Measurements from ENCODE around the gene FLT4. TPM values are rescaled to one million over a fixed set of nuclear protein-coding genes. Genes with fewer than 3 reads are reported as not detected.
A peak's percentile ranks its signal among the peaks of the same experiment; 100 is the strongest.

Gene FLT4
- total and polyA plus RNA-seq, 4 donors: 0.13 to 22.1 (median 7.6) TPM

DNA sequence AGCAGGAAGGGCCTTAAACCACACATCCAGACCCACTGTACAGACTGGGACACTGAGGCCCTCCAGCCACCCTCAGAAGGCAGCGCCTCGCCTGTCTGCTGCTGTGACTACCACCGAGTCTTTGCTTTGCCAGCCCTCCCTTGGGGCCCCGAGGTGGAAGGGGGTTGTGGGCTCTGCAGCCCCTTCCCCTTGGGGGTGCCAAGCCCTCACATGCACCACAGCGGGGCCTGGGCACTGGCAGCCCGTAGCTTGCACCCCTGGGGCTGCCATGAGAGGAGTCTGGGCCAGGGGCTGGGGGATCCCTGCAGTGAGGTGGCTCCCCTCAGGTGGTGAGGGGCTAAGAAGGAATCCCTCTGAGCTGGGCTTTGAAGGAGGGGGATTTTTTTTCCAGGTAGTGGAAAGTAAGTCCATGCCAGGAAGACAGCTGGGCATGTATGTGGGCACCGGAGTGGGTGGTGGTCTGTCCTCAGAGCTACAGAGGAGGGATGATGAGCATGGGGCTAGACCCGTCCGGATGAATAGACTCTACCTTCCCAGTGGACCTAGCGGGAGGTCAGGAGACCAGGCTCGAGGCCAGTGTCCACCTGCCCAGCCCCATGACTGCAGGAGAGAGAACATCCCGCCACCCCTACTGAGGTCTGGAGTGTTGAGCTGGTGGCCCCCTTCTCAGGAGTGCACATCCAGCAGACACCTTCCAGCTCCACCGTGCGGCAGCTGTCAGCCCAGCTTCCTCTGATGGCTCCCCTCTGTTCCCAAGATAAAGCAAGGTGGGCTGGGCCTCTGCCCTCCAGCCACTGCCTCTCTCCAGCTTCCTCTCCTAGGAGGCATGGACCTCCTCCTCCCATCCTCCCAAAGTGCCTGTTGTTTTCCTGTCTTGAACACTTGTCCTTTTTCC, 15.9 kb downstream of the FLT4 start:
- DNase-seq: peak; percentile 26 to 62
- peak; percentile 11 for ATAC-seq (ENCODE audit: low FRiP score)
- Histone ChIP-seq H3K4me3 (ENCODE audit: low read length in 2 of 2) (no peak overlapping the region), H3K27ac (ENCODE audit: low read depth in 1 of 2, low read length in 2 of 2) (no peak overlapping the region), H3K36me3 (ENCODE audit: control insufficient read depth in 1 of 2, insufficient read depth in 2 of 2, low read length in 1 of 2) (no peaks in the 10 kb centered on the region), H3K4me1 (ENCODE audit: control insufficient read depth in 1 of 2, insufficient read depth in 2 of 2, low read length in 2 of 2) (no peaks in the 10 kb centered on the region), H3K27me3 (ENCODE audit: control insufficient read depth in 1 of 2, insufficient read depth in 2 of 2, low read length in 1 of 2) (no peaks in the 10 kb centered on the region), H3K9me3 (ENCODE audit: control insufficient read depth, low read length) (no peaks in the 10 kb centered on the region)
- WGBS, 2 donors: 76 to 79% methylated on average over 14 of the region's 14 CpGs
- intact Hi-C loops (cut with DNase I): no loop called here

DNA sequence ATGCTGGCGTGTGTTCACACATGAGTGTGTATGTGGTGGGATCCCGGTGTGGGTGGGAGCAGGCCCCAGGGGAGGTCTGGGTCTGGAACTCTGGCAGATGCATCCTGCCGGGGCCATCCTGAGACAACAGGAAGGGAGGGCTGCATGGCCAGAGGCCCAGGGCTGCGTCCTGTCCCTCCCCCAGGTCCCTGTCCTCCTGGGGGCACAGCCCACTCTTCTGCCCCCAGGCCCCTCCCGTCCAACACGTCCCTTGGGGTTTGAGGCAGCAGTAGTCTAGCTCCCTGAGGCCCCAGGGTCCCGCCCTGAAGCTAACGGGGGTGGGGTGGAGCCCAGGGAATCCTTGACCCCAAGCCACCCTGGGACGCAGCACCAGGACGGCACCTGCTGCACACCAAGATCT, 16.6 kb downstream of the FLT4 start:
- H3K27me3 ChIP-seq (ENCODE audit: control insufficient read depth in 1 of 2, insufficient read depth in 2 of 2, low read length in 1 of 2): no peaks in the 10 kb centered on the region
- no peaks in the 10 kb centered on the region for H3K9me3 ChIP-seq (ENCODE audit: control insufficient read depth, low read length)
- WGBS, 2 donors: 78 to 81% methylated on average over 8 to 10 of the region's 10 CpGs
- intact Hi-C loops (cut with DNase I): no loop called here
- H3K4me3 ChIP-seq (ENCODE audit: low read length in 2 of 2): no peak overlapping the region
- ATAC-seq (ENCODE audit: low FRiP score): peak; percentile 5
- H3K27ac ChIP-seq (ENCODE audit: low read depth in 1 of 2, low read length in 2 of 2): no peak overlapping the region
- no peaks in the 10 kb centered on the region for H3K4me1 ChIP-seq (ENCODE audit: control insufficient read depth in 1 of 2, insufficient read depth in 2 of 2, low read length in 2 of 2)
- peak in 1 of 2 donors; percentile 28 for DNase-seq
- H3K36me3 ChIP-seq (ENCODE audit: control insufficient read depth in 1 of 2, insufficient read depth in 2 of 2, low read length in 1 of 2): no peaks in the 10 kb centered on the region

DNA sequence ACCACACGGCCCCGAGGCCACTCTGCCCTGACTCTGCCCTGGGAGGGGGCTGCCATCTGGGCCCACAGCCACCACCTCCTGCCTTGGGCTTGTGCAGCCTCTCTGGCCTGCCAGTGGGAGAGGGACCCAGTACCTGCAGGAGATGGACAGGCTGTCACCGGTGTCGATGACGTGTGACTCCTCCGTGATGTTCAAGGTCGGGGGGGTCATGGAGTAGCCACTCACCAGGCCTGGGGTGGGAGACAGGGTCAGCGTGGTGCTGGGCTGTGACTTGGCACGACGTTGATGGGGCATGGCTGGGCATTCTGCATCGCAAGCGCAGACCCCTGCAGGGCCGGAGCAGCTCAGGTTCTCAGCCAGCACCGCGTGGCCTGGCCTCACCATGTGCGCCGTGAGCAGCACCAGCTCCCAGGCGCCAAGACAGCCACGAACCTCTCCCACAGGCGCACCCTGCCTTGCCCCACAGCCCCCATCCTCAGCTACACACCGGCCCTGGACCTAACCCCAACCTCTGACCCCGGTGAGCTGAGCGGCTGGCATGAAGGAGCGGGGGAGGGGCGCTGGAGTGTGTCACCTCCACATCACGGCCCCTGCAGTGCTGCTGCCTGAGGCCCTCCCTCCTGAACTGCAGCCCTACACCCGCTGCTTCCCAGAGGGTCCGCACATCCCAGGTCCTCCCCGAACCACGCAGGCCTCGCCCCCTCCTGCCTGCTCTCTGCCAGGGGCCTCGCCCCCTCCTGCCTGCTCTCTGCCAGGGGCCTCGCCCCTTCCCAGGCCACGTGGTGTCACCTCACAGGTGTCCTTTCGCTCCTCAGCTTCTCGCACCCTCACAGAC, 17.6 kb downstream of the FLT4 start:
- ATAC-seq (ENCODE audit: low FRiP score): no peak

DNA sequence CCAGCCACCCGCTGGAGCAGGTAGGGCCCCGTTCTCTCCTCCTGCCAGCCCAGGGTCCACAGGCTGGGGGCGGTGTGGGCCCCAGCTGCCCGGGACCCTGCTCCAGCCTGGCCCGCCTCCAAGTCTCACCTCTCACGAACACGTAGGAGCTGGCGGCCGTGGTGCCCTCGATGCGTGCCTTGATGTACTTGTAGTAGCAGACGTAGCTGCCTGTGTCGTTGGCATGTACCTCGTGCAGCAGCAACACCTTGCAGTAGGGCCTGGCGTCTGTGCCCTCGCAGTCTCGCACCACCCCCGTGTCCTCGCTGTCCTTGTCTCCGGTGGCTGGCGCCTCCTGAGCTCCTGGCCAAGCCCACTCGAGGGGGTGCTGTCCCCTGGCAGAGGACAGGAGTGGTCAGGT, 19.0 kb downstream of the FLT4 start:
- ATAC-seq (ENCODE audit: low FRiP score) (no peak), DNase-seq (peak in 1 of 2 donors; percentile 46)
- H3K9me3 ChIP-seq (ENCODE audit: control insufficient read depth, low read length): no peaks in the 10 kb centered on the region
- intact Hi-C loops (cut with DNase I): no loop called here
- 86 to 89% methylated on average over 22 of the region's 22 CpGs for WGBS, 2 donors
- no peak overlapping the region for H3K27ac ChIP-seq (ENCODE audit: low read depth in 1 of 2, low read length in 2 of 2)
- H3K4me3 ChIP-seq (ENCODE audit: low read length in 2 of 2): no peak overlapping the region
- no peaks in the 10 kb centered on the region for H3K27me3 ChIP-seq (ENCODE audit: control insufficient read depth in 1 of 2, insufficient read depth in 2 of 2, low read length in 1 of 2)
- no peaks in the 10 kb centered on the region for H3K36me3 ChIP-seq (ENCODE audit: control insufficient read depth in 1 of 2, insufficient read depth in 2 of 2, low read length in 1 of 2)
- no peaks in the 10 kb centered on the region for H3K4me1 ChIP-seq (ENCODE audit: control insufficient read depth in 1 of 2, insufficient read depth in 2 of 2, low read length in 2 of 2)

More for the DNA sequence above, 17.6 kb downstream of the FLT4 start:
- Histone ChIP-seq H3K27ac (ENCODE audit: low read depth in 1 of 2, low read length in 2 of 2) (no peak overlapping the region), H3K9me3 (ENCODE audit: control insufficient read depth, low read length) (no peaks in the 10 kb centered on the region), H3K4me3 (ENCODE audit: low read length in 2 of 2) (no peak overlapping the region), H3K4me1 (ENCODE audit: control insufficient read depth in 1 of 2, insufficient read depth in 2 of 2, low read length in 2 of 2) (no peaks in the 10 kb centered on the region), H3K36me3 (ENCODE audit: control insufficient read depth in 1 of 2, insufficient read depth in 2 of 2, low read length in 1 of 2) (no peaks in the 10 kb centered on the region), H3K27me3 (ENCODE audit: control insufficient read depth in 1 of 2, insufficient read depth in 2 of 2, low read length in 1 of 2) (no peaks in the 10 kb centered on the region)
- peak in 1 of 2 donors; percentile 31 for DNase-seq
- intact Hi-C loops (cut with DNase I): no loop called here
- WGBS, 2 donors: 70 to 75% methylated on average over 35 to 36 of the region's 36 CpGs

GRCh38 chr5:180629831-180630382, 19.5 kb downstream of the FLT4 start:
- intact Hi-C loops (cut with DNase I): no loop called here
- H3K36me3 ChIP-seq (ENCODE audit: control insufficient read depth in 1 of 2, insufficient read depth in 2 of 2, low read length in 1 of 2): no peaks in the 10 kb centered on the region
- no peak overlapping the region for H3K27ac ChIP-seq (ENCODE audit: low read depth in 1 of 2, low read length in 2 of 2)
- 87% methylated on average over 25 of the region's 25 CpGs for WGBS, 2 donors
- H3K27me3 ChIP-seq (ENCODE audit: control insufficient read depth in 1 of 2, insufficient read depth in 2 of 2, low read length in 1 of 2): no peaks in the 10 kb centered on the region
- no peaks in the 10 kb centered on the region for H3K4me1 ChIP-seq (ENCODE audit: control insufficient read depth in 1 of 2, insufficient read depth in 2 of 2, low read length in 2 of 2)
- H3K4me3 ChIP-seq (ENCODE audit: low read length in 2 of 2): no peak overlapping the region
- DNase-seq (peak in 1 of 2 donors; percentile 36), ATAC-seq (ENCODE audit: low FRiP score) (no peak)
- H3K9me3 ChIP-seq (ENCODE audit: control insufficient read depth, low read length): no peaks in the 10 kb centered on the region

- H3K4me3 ChIP-seq (ENCODE audit: low read length in 2 of 2): no peak overlapping the region
- no peaks in the 10 kb centered on the region for H3K9me3 ChIP-seq (ENCODE audit: control insufficient read depth, low read length)
- intact Hi-C loops (cut with DNase I): no loop called here
- ATAC-seq (ENCODE audit: low FRiP score) (no peak), DNase-seq (peak in 1 of 2 donors; percentile 20)
- H3K27ac ChIP-seq (ENCODE audit: low read depth in 1 of 2, low read length in 2 of 2): no peak overlapping the region
- H3K4me1 ChIP-seq (ENCODE audit: control insufficient read depth in 1 of 2, insufficient read depth in 2 of 2, low read length in 2 of 2): no peaks in the 10 kb centered on the region
- WGBS, 2 donors: 87% methylated on average over 44 of the region's 44 CpGs
- H3K36me3 ChIP-seq (ENCODE audit: control insufficient read depth in 1 of 2, insufficient read depth in 2 of 2, low read length in 1 of 2): no peaks in the 10 kb centered on the region
- H3K27me3 ChIP-seq (ENCODE audit: control insufficient read depth in 1 of 2, insufficient read depth in 2 of 2, low read length in 1 of 2): no peaks in the 10 kb centered on the region
These were observed 20.3 kb downstream of the FLT4 start for GRCh38 chr5:180628827-180629750.

GRCh38 chr5:180628211-180628610, 21.2 kb downstream of the FLT4 start:
- no peaks in the 10 kb centered on the region for H3K27me3 ChIP-seq (ENCODE audit: control insufficient read depth in 1 of 2, insufficient read depth in 2 of 2, low read length in 1 of 2)
- DNase-seq: no peak
- no peak for ATAC-seq (ENCODE audit: low FRiP score)
- no peaks in the 10 kb centered on the region for H3K9me3 ChIP-seq (ENCODE audit: control insufficient read depth, low read length)
- no peaks in the 10 kb centered on the region for H3K4me1 ChIP-seq (ENCODE audit: control insufficient read depth in 1 of 2, insufficient read depth in 2 of 2, low read length in 2 of 2)
- H3K36me3 ChIP-seq (ENCODE audit: control insufficient read depth in 1 of 2, insufficient read depth in 2 of 2, low read length in 1 of 2): no peaks in the 10 kb centered on the region
- 81 to 83% methylated on average over 14 of the region's 14 CpGs for WGBS, 2 donors
- no peak overlapping the region for H3K27ac ChIP-seq (ENCODE audit: low read depth in 1 of 2, low read length in 2 of 2)
- H3K4me3 ChIP-seq (ENCODE audit: low read length in 2 of 2): no peak overlapping the region
- intact Hi-C loops (cut with DNase I): no loop called here

Measured in aorta (tissue), 5 donors.